GM23248 (cell line): ENCODE measurements around the gene PPFIA3.

Source experiments
- EZH2 ChIP-seq: fragments of 200-600 bp; sonication (generic); IDR thresholded peaks from 2 replicates; pipeline ENCODE4 v1.6.1; 2018; ENCODE audit warnings: antibody characterized with exemption, mild to moderate bottlenecking; ENCODE audit not compliant: insufficient read depth, poor library complexity, severe bottlenecking
- EZH2phosphoT487 ChIP-seq: fragments of 200-600 bp; sonication (generic); IDR thresholded peaks from 2 replicates; pipeline ENCODE4 v1.6.1; 2018; ENCODE audit warnings: antibody characterized with exemption, moderate library complexity, mild to moderate bottlenecking, low read depth; ENCODE audit not compliant: insufficient read depth

- TF ChIP-seq EZH2 (no peak), EZH2phosphoT487 (no peak)
Observed at GRCh38 chr19:49200238-49200862, 81.0 kb downstream of the PPFIA3 start.
